Epithelial cell of esophagus (primary cell): ENCODE data around the gene SMCO4.

Experiments used
- DNase-seq: peaks from one replicate; pipeline ENCODE4 v3.0.0; 2010; ENCODE audit warnings: low read depth
- H3K4me3 ChIP-seq: 2 replicates; pipeline ENCODE4 v1.5.1; 2011; ENCODE audit warnings: mild to moderate bottlenecking, low read length, control low read depth
- CTCF ChIP-seq: IDR thresholded peaks from 2 replicates; pipeline ENCODE4 v1.5.1; 2011; ENCODE audit warnings: low read depth, mild to moderate bottlenecking, low read length, control low read depth, inconsistent platforms; ENCODE audit not compliant: insufficient read depth; ENCODE audit errors: missing control alignments

SMCO4 gene

DNA sequence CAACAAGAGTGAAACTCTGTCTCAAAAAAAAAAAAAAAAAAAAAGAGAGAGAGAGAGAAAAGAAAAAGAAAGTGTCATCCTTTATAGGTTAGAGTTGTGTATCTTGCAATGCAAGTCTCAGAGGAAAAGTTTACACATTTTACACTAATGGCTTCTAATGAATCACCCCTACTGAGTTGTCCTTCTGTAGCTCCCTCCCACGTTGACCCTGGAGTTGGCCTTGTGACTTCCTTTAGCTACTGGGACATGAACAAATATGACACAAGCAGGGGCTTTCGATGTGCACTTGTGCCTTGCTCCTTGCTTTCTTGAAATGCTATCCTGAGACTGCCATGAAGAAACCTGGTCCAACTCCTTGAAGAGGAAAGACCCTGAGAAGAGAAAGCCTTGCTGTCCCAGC lies 2.4 kb upstream of the SMCO4 start:
- TF ChIP-seq CTCF: no peak
- no peak for DNase-seq
- no peak overlapping the region for H3K4me3 ChIP-seq

- no peak for DNase-seq
- peak overlapping the region; percentile 45 for H3K4me3 ChIP-seq
- TF ChIP-seq CTCF: no peak
These were observed 371 bp downstream of the SMCO4 start for GRCh38 chr11:93542811-93543229.

- peak; percentile 63 for DNase-seq
These were observed 1.0 kb downstream of the SMCO4 start for GRCh38 chr11:93541884-93542810.

DNA sequence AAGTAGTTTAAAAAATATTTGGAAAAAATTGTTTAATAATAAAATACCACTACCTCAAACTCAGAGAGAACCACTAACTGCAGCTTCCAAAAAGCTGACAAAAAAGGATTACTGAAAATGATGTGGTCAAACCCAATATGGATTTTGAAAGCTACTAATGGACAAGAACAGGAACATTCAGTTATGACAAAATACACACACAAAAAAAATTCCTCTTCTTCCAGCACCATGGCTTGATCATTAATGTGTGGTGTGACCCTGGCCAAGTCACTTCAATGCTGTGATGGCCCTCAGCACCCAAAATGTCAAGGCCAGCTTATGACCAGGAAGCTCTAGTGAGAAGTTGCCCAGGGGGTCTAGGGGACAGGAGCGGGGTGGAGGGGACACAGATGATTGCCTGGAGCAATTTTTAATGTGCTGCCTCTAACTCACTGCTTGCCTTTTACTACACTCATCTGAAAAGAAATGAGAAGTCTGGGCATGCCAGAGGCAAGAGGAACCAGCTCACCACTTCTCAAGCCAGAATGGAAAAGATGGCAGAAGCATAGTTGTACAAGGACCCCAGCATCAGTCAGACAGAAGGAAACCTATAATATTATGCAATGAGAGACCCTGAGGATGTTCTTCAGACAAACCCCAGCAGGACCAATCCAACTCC lies 2.2 kb downstream of the SMCO4 start:
- no peak for TF ChIP-seq CTCF
- DNase-seq: no peak
- H3K4me3 ChIP-seq: no peak overlapping the region

More at GRCh38 chr11:93541884-93542810, 1.0 kb downstream of the SMCO4 start:
- TF ChIP-seq CTCF: no peak
- H3K4me3 ChIP-seq: peak overlapping the region; percentile 45

- no peak overlapping the region for H3K4me3 ChIP-seq
- no peak for TF ChIP-seq CTCF
- DNase-seq: no peak
These were observed 2.9 kb downstream of the SMCO4 start for GRCh38 chr11:93540337-93540736.

GRCh38 chr11:93537767-93538261 lies 5.4 kb downstream of the SMCO4 start:
- TF ChIP-seq CTCF: no peak
- no peak overlapping the region for H3K4me3 ChIP-seq
- peak; percentile 33 for DNase-seq

- TF ChIP-seq CTCF: no peak
- H3K4me3 ChIP-seq: no peak overlapping the region
- DNase-seq: no peak
These were observed 6.1 kb downstream of the SMCO4 start for GRCh38 chr11:93537049-93537448.
